WTC11 (cell line): ENCODE data around the gene DCAF11. TPM values are rescaled to one million over a fixed set of nuclear protein-coding genes. Genes with fewer than 3 reads are reported as not detected.

Experiments
- ATAC-seq: fragments of 200-7000 bp; cut with Tn5 transposase; 2 replicates; pipeline ENCODE4 v1.10.0; 2021; ENCODE audit warnings: mild to moderate bottlenecking, moderate library complexity
- CTCF ChIA-PET: fragments of 300-600 bp; sonication (Branson Sonifier 250); formaldehyde crosslinking; loops from one replicate; lab custom pipeline; 2021; ENCODE audit warnings: antibody characterized with exemption; lab: Charles Lee
- POLR2A ChIA-PET: fragments of 350-600 bp; sonication (Branson Sonifier 250); formaldehyde crosslinking; loops from one replicate; lab custom pipeline; 2021; ENCODE audit warnings: antibody characterized with exemption; lab: Charles Lee
- DNase-seq: peaks from one replicate; pipeline ENCODE4 v3.0.0; 2021; ENCODE audit warnings: low spot score
- H3K27ac Mint-ChIP-seq: 2 replicates; pipeline ENCODE4 v1.8.0; 2021; ENCODE audit warnings: mixed read lengths
- H3K27me3 Mint-ChIP-seq: 2 replicates; pipeline ENCODE4 v1.8.0; 2021; ENCODE audit warnings: low read depth, mild to moderate bottlenecking, moderate library complexity, mixed read lengths
- H3K36me3 Mint-ChIP-seq: 2 replicates; pipeline ENCODE4 v1.8.0; 2021; ENCODE audit warnings: mixed read lengths
- H3K4me1 Mint-ChIP-seq: 2 replicates; pipeline ENCODE4 v1.8.0; 2022; ENCODE audit warnings: mixed read lengths
- H3K4me3 Mint-ChIP-seq: 2 replicates; pipeline ENCODE4 v1.8.0; 2021; ENCODE audit warnings: mild to moderate bottlenecking, moderate library complexity, mixed read lengths
- H3K9me3 Mint-ChIP-seq: 2 replicates; pipeline ENCODE4 v1.8.0; 2021; ENCODE audit warnings: mixed read lengths
- CTCF ChIP-seq: fragments of 200-600 bp; IDR thresholded peaks from 2 replicates; pipeline ENCODE4 v1.8.0; 2022; ENCODE audit warnings: antibody characterized with exemption
- E2F5 ChIP-seq: sonication (generic); formaldehyde crosslinking; IDR thresholded peaks from 2 replicates; pipeline ENCODE4 v1.8.1; 2022; ENCODE audit warnings: mild to moderate bottlenecking, moderate library complexity, missing genetic modification reagents
- GTF2I ChIP-seq: fragments of 250-450 bp; sonication (Bioruptor Pico); conservative IDR thresholded peaks from 2 replicates; pipeline ENCODE4 v1.4.0; 2021; ENCODE audit warnings: mild to moderate bottlenecking
- SMAD3 ChIP-seq: sonication (generic); formaldehyde crosslinking; IDR thresholded peaks from 2 replicates; pipeline ENCODE4 v1.8.0; 2022; ENCODE audit warnings: missing genetic modification reagents, mild to moderate bottlenecking, borderline replicate concordance
- SP1 ChIP-seq: sonication (generic); formaldehyde crosslinking; conservative IDR thresholded peaks from 2 replicates; pipeline ENCODE4 v1.8.1; 2022; ENCODE audit warnings: missing genetic modification reagents
- TEAD4 ChIP-seq: sonication (generic); formaldehyde crosslinking; IDR thresholded peaks from 2 replicates; pipeline ENCODE4 v1.8.0; 2022; ENCODE audit warnings: mild to moderate bottlenecking, missing genetic modification reagents
- USF1 ChIP-seq: sonication (generic); formaldehyde crosslinking; IDR thresholded peaks from 2 replicates; pipeline ENCODE4 v1.8.0; 2022; ENCODE audit warnings: mild to moderate bottlenecking, missing genetic modification reagents
- ZBTB43 ChIP-seq: sonication (generic); formaldehyde crosslinking; IDR thresholded peaks from 2 replicates; pipeline ENCODE4 v1.8.1; 2023; ENCODE audit warnings: mild to moderate bottlenecking, missing genetic modification reagents
- ZNF219 ChIP-seq: sonication (generic); formaldehyde crosslinking; IDR thresholded peaks from 2 replicates; pipeline ENCODE4 v1.8.0; 2023; ENCODE audit warnings: missing genetic modification reagents, mild to moderate bottlenecking, borderline replicate concordance
- ZNF423 ChIP-seq: fragments of 250-450 bp; sonication (Bioruptor Pico); IDR thresholded peaks from 2 replicates; pipeline ENCODE4 v2.1.2; 2022; ENCODE audit warnings: mild to moderate bottlenecking, moderate library complexity
- ZSCAN18 ChIP-seq: fragments of 250-450 bp; sonication (Bioruptor Pico); IDR thresholded peaks from 2 replicates; pipeline ENCODE4 v2.1.2; 2022; ENCODE audit warnings: mild to moderate bottlenecking, moderate library complexity
- total RNA-seq: library from RNA; stranded (reverse); gene quantifications from 3 replicates; pipeline ENCODE4 v1.2.3, GENCODE V29; 2021
- TF ChIP-seq, protein P1 (sequence below): sonication (generic); formaldehyde crosslinking; IDR thresholded peaks from 2 replicates; pipeline ENCODE4 v1.8.1; 2023; ENCODE audit warnings: mild to moderate bottlenecking, missing genetic modification reagents, moderate library complexity
- TF ChIP-seq, protein P2 (sequence below): sonication (generic); formaldehyde crosslinking; IDR thresholded peaks from 2 replicates; pipeline ENCODE4 v1.8.1; 2023; ENCODE audit warnings: mild to moderate bottlenecking, missing genetic modification reagents, moderate library complexity
- TF ChIP-seq, protein P3 (sequence below): sonication (generic); formaldehyde crosslinking; IDR thresholded peaks from 2 replicates; pipeline ENCODE4 v1.8.0; 2022; ENCODE audit warnings: mild to moderate bottlenecking, missing genetic modification reagents
- TF ChIP-seq, protein P4 (sequence below): sonication (generic); formaldehyde crosslinking; IDR thresholded peaks from 2 replicates; pipeline ENCODE4 v1.8.0; 2023; ENCODE audit warnings: missing genetic modification reagents, mild to moderate bottlenecking, borderline replicate concordance
- TF ChIP-seq, protein P5 (sequence below): sonication (generic); formaldehyde crosslinking; IDR thresholded peaks from 2 replicates; pipeline ENCODE4 v1.8.1; 2022; ENCODE audit warnings: missing genetic modification reagents, borderline replicate concordance

The DCAF11 gene
- total RNA-seq, 1 experiment from 2014 or later = 73.6 TPM

GRCh38 chr14:24127673-24128072, 13.1 kb downstream of the DCAF11 start:
- H3K27ac Mint-ChIP-seq = no peak overlapping the region
- ChIA-PET CTCF (interaction anchor here (0.6 to 1.6 kb wide), 4 partner anchors 8 to 649 kb away, joined by 3 to 4 read pairs (median 4); partner anchors contain the start of genes IRF9 and PSME1), POLR2A (interaction anchor here (0.7 to 1.8 kb wide), 4 partner anchors 8 to 143 kb away, joined by 3 to 6 read pairs (median 3); partner anchors contain the start of genes DCAF11, IRF9, NRL and PSME1)
- H3K4me1 Mint-ChIP-seq = peaks cover 4% of the 10 kb centered on the region
- ATAC-seq (no peak), DNase-seq (no peak)
- TF ChIP-seq ZSCAN18 = no peak
- TF ChIP-seq TEAD4 (CRISPR knock-in tag) = no peak
- no peaks in the 10 kb centered on the region for H3K27me3 Mint-ChIP-seq
- peaks cover 8% of the 10 kb centered on the region; the same call in 1 of the 2 replicates for H3K36me3 Mint-ChIP-seq
- H3K4me3 Mint-ChIP-seq = no peak overlapping the region
- H3K9me3 Mint-ChIP-seq = no peaks in the 10 kb centered on the region

DNA sequence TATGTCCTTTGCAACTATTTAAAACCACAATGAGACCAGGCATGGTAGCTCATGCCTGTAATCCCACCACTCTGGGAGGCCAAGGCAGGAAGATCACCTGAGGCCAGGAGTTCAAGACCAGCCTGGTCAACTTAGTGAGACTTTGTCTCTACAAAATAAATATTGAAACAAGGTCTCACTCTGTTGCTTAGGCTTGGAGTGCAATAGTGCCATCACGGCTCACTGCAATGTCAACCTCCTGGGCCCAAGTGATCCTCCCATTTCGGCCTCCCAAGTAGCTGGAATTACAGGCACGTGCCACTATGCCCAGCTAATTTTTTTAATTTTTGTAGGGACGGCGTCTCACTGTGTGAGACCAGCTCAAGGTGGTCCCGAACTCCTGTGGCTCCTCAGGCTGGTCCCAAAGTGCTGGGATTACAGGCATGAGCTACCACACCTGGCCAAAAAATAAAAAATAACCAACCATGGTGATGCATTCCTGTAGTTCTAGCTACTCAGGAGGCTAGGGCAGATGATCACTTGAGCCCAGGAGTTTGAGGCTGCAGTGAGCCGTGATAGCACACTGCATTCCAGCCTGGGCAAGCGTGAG, 14.9 kb downstream of the DCAF11 start:
- no peak for DNase-seq
- Mint-ChIP-seq H3K27me3 (no peaks in the 10 kb centered on the region; the same call in 1 of the 2 replicates), H3K27ac (no peak overlapping the region)
- POLR2A ChIA-PET = interaction anchor here (0.8 kb wide), 1 partner anchor 15 kb away, joined by 5 read pairs; the partner anchor contains the start of genes DCAF11 and NRL
- TF ChIP-seq, protein P1, sequence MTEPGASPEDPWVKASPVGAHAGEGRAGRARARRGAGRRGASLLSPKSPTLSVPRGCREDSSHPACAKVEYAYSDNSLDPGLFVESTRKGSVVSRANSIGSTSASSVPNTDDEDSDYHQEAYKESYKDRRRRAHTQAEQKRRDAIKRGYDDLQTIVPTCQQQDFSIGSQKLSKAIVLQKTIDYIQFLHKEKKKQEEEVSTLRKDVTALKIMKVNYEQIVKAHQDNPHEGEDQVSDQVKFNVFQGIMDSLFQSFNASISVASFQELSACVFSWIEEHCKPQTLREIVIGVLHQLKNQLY (CRISPR knock-in tag) = no peak
- TF ChIP-seq E2F5 (CRISPR knock-in tag) (no peak), GTF2I (CRISPR knock-in tag) (no peak), SP1 (CRISPR knock-in tag) (no peak), USF1 (CRISPR knock-in tag) (no peak), ZNF423 (no peak), CTCF (no peak), ZNF219 (CRISPR knock-in tag) (no peak), ZBTB43 (no peak), SMAD3 (CRISPR knock-in tag) (no peak)
- TF ChIP-seq, protein P2, sequence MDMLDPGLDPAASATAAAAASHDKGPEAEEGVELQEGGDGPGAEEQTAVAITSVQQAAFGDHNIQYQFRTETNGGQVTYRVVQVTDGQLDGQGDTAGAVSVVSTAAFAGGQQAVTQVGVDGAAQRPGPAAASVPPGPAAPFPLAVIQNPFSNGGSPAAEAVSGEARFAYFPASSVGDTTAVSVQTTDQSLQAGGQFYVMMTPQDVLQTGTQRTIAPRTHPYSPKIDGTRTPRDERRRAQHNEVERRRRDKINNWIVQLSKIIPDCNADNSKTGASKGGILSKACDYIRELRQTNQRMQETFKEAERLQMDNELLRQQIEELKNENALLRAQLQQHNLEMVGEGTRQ (CRISPR knock-in tag) = no peak
- TF ChIP-seq, protein P3, sequence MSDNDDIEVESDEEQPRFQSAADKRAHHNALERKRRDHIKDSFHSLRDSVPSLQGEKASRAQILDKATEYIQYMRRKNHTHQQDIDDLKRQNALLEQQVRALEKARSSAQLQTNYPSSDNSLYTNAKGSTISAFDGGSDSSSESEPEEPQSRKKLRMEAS (CRISPR knock-in tag) = no peak
- TF ChIP-seq, protein P4, sequence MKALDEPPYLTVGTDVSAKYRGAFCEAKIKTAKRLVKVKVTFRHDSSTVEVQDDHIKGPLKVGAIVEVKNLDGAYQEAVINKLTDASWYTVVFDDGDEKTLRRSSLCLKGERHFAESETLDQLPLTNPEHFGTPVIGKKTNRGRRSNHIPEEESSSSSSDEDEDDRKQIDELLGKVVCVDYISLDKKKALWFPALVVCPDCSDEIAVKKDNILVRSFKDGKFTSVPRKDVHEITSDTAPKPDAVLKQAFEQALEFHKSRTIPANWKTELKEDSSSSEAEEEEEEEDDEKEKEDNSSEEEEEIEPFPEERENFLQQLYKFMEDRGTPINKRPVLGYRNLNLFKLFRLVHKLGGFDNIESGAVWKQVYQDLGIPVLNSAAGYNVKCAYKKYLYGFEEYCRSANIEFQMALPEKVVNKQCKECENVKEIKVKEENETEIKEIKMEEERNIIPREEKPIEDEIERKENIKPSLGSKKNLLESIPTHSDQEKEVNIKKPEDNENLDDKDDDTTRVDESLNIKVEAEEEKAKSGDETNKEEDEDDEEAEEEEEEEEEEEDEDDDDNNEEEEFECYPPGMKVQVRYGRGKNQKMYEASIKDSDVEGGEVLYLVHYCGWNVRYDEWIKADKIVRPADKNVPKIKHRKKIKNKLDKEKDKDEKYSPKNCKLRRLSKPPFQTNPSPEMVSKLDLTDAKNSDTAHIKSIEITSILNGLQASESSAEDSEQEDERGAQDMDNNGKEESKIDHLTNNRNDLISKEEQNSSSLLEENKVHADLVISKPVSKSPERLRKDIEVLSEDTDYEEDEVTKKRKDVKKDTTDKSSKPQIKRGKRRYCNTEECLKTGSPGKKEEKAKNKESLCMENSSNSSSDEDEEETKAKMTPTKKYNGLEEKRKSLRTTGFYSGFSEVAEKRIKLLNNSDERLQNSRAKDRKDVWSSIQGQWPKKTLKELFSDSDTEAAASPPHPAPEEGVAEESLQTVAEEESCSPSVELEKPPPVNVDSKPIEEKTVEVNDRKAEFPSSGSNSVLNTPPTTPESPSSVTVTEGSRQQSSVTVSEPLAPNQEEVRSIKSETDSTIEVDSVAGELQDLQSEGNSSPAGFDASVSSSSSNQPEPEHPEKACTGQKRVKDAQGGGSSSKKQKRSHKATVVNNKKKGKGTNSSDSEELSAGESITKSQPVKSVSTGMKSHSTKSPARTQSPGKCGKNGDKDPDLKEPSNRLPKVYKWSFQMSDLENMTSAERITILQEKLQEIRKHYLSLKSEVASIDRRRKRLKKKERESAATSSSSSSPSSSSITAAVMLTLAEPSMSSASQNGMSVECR (CRISPR knock-in tag) = no peak
- TF ChIP-seq, protein P5, sequence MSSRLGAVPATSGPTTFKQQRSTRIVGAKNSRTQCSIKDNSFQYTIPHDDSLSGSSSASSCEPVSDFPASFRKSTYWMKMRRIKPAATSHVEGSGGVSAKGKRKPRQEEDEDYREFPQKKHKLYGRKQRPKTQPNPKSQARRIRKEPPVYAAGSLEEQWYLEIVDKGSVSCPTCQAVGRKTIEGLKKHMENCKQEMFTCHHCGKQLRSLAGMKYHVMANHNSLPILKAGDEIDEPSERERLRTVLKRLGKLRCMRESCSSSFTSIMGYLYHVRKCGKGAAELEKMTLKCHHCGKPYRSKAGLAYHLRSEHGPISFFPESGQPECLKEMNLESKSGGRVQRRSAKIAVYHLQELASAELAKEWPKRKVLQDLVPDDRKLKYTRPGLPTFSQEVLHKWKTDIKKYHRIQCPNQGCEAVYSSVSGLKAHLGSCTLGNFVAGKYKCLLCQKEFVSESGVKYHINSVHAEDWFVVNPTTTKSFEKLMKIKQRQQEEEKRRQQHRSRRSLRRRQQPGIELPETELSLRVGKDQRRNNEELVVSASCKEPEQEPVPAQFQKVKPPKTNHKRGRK = no peak
- TF ChIP-seq, all 79 proteins: peak for 0
- CTCF ChIA-PET = interaction anchor here (1.3 kb wide), 1 partner anchor 32 kb away, joined by 6 read pairs; the partner anchor contains the start of gene IRF9
- no peak overlapping the region for H3K4me3 Mint-ChIP-seq
- H3K36me3 Mint-ChIP-seq = no peaks in the 10 kb centered on the region
- H3K9me3 Mint-ChIP-seq = no peaks in the 10 kb centered on the region
- ATAC-seq = no peak
- H3K4me1 Mint-ChIP-seq = peaks cover 4% of the 10 kb centered on the region
